GM18505 (cell line): ENCODE measurements around the gene TMSB15B.
"Not testable (repeated sequence)": the region's sequence is repeated elsewhere in the genome, so short reads cannot be mapped to it uniquely, and the experiment has no call there.

Experiments used
- ATAC-seq: cut with Tn5 transposase; IDR thresholded peaks from one replicate; pipeline ENCODE4 v1.9.1; 2021; ENCODE audit not compliant: unreplicated experiment
- POLR2A ChIP-seq: IDR thresholded peaks from 4 replicates; pipeline ENCODE4 v1.6.1; 2011; ENCODE audit warnings: borderline replicate concordance; ENCODE audit not compliant: insufficient read depth, insufficient read length; ENCODE audit errors: extremely low read depth

Gene TMSB15B

DNA sequence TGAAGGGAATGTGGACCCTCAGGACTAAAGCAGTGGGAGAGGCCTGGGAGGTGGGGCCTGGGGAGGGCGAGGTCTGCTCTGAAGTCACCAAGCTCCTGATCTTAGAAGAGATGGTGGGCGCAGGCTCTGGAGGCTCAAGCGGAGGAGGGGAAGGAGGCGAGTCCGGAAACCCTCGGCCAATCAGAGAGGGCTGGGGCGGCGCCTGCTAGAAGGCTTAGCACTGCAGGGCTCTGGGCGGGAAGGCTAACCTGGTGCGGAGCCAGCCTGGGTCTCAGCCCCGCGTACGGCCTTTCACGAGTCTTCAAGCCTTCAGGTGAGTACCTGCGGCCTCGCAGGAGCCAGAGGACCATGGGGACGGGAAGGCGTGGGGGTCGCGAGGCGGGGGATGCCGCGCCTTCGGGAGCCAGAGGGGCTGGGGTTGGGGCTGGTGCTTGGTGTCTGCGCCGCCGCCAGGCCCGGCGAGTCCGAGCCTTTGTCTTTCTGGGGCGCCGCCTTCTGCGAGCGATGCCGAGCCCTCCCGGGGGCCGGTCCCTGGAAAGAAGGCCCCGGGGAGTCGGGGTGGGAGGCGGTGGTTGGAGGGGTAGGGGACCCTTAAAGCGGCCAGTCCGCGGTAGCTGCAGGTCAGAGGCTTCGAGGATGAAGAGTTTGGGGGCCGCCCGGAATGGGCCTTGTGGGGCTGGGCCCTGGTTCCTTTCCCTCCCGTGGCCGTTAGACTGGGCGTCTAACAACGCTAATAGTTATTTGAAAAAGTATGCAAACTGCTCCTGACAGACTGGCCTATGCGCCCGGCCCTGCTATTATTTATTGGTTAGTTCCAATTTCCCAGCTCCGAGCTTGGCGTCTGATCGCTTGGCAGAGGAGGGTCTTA, at the start of gene TMSB15B:
TMSB15B (plus strand) TSS at position 217 of the 868 bp plus-strand sequence.
- ATAC-seq: peak; percentile 98

DNA sequence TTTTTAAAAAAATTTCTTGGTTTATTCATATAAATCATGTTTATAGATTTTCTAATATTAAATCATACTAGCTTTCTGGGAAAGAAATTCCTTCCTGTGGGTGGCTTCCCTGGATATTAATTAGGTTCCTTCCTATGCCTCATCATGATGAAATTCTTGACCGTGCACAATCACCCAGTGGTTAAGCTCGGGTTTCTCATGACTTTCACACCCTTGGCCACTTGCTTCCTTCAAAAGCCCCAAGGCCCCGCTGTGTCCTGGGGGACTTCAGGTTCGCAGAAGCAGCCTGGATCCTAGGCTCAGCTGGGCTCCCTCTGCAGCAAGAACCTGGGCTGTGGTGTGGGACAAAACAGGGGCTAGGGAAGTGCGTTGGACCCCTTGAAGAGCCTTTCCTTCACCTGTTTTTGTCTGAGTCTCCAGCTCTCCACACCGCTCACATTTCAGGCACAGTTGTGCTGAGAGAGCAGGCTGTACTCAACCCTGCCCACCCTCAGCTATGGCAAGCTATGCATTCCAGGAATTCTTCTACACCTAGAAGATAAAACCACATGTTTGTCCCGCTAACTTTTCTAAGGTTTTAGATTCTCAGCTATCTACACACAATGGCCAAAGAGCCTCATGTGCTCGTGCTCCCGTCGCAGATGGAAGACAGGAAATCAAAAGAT, 48.9 kb upstream of the TMSB15B start:
- TF ChIP-seq POLR2A: no peak
- ATAC-seq: no peak

DNA sequence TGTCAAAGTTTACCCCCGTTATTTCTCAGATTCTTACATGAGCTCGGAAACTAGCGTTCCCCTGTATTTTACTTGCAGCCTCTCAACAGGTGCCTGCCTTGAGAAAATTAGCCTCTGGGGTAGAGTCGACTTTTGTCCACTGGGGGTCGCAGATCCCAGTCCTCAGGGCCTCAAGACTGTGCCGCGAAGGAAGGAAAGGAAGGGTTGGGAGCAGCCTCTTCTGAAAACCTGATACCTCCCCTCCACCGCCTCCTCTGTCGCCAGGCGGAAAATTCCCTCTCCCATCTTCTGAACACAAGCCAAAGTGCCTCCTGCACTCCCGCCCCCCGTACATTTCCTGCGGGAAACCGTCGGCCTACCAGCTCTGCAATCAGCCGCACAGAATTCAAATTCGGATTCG, 44.4 kb upstream of the TMSB15B start:
- TF ChIP-seq POLR2A: no peak
- ATAC-seq: no peak

DNA sequence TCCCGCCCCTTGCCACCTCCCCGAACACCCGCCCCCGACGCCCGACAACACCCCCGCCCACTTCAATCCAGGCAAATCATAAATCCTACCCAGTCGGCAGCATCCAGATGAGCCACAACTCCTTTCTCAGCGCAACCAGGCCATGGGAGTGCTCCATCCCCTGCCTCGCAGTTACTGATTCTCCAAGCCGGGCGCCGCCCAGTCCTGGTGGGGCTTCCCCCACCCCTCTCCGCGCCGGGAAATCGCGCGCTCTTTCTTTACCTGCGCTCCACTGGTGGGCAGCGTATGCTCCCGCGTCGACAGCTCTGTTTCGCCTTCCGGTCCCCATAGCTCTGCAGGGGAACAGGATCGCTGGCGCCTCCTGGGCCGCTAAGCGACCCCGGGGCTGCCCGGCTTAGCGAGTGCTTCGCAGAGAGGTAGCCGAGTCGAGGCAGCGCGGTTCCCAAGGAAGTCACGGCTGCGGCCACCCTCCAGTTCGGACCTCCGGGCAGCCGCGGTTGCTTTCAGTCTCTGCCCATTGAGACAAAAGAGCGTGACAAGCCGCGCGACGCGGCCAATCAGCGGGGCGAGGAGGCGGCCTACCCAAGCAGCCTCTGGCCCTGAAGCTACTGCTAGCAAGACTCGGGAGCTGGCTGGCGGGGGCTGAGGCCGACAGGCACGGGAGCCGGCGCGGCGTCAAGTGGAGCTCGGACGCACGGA, 43.7 kb upstream of the TMSB15B start:
- ATAC-seq: peak; percentile 77
- TF ChIP-seq POLR2A: peak; percentile 44

DNA sequence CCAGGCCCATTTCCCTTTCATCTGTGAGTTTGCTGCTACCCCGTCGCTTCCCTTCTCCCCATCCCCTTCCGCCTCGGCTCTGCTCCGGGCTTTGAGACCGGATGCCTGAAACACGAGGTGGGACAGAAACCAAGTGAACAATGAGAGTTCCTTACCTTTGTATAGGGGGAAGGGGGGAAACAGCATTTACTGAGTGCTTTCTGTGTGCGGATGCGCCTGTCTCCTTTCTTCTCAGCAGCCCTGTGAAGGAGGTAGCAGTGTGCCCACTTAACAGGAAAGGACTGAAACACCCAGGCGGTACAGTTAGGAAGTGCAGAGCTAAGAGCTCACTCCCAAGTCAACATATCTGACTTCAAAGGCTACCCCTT, 43.2 kb upstream of the TMSB15B start:
- no peak for TF ChIP-seq POLR2A
- ATAC-seq: peak; percentile 38

DNA sequence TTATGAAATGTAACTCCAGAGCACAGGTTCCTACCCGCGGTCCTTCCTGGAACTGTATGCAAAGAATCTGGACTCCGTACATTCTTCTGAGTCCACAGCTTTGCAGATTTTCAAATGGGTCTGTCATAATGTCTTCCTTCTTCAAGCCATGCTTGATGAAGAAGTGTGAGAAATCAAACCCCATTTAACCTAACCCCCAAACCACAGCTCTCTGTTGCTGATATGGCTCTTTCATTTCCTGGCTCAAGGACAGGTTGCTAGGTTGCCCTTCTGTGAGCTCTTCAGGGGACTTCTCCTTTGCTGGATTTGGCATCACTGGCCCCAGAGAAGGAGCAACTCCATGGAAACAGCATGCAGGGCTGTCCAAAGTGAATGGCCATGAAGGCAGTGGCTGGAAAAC, 41.9 kb upstream of the TMSB15B start:
- ATAC-seq: peak; percentile 48

DNA sequence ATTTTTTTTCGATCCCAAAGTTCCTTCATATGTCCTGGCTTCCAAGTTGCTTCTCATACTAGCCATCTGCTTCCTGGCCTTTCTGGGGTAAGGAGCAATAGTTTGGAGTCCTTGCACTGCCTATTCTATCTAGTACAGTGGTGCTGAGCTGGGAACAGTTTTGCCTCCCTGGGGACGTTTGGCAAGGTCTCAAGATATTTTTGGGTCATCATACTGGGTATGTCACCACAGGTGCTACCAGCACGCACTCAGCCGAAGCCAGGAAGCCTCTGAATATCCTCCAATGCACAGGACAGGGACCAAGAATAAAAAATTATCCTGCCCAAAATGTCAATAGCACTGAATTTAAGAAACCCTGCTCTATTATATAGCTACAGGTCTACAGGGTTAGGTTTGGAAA, 35.4 kb upstream of the TMSB15B start:
- TF ChIP-seq POLR2A: no peak
- no peak for ATAC-seq

DNA sequence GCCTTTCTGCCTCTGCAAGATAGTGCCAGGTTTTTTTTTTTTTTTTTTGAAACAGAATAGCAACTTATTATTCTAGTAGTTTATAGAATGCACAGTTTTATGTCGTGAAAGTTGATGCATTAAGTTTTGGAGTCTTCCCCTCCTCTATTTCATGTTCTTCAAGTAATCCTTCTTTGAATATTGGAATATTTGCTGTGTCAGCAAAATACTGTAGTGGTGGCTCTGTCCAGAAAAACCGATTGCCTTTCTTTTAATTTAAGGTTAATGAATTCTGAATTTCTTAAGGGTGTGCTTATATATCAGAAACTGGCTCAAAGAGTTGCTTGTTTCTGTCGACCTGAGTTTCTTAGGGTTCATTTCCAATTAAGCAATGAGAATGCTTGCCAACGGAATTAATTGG, 34.8 kb upstream of the TMSB15B start:
- no peak for TF ChIP-seq POLR2A
- ATAC-seq: no peak

DNA sequence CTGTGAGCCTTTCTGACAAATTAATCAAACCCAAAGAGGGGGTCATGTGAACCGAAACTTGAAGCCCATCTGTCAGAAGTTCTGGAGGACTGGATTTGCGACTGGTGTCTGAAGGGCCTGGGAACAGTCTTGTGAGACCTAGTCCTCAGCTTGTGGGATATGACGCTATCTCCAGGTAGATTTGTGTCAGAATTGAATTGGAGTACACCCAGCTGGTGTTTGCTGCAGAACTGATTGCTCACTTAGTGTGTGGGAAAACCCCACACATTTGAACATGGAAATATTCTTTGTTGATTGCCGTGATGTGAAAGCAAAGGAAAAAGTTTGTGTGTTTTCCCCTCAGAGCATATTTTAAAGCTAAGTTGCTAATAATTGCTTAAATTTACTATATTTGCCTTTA, 30.3 kb upstream of the TMSB15B start:
- no peak for TF ChIP-seq POLR2A
- no peak for ATAC-seq

DNA sequence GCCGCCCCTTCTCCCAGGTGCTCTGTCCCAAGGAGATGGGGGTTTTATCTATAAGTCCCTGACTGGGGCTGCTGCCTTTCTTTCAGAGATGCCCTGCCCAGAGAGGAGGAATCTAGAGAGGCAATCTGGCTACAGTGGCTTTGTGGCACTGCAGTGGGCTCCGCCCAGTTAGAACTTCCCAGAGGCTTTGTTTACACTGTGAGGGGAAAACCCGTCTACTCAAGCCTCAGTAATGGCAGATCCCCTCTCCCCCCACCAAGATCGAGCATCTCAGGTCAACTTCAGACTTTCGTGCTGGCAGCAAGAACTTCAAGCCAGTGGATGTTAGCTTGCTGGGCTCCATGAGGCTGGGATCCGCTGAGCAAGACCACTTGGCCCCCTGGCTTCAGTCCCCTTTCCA, 22.2 kb upstream of the TMSB15B start:
- ATAC-seq: not testable (repeated sequence)

DNA sequence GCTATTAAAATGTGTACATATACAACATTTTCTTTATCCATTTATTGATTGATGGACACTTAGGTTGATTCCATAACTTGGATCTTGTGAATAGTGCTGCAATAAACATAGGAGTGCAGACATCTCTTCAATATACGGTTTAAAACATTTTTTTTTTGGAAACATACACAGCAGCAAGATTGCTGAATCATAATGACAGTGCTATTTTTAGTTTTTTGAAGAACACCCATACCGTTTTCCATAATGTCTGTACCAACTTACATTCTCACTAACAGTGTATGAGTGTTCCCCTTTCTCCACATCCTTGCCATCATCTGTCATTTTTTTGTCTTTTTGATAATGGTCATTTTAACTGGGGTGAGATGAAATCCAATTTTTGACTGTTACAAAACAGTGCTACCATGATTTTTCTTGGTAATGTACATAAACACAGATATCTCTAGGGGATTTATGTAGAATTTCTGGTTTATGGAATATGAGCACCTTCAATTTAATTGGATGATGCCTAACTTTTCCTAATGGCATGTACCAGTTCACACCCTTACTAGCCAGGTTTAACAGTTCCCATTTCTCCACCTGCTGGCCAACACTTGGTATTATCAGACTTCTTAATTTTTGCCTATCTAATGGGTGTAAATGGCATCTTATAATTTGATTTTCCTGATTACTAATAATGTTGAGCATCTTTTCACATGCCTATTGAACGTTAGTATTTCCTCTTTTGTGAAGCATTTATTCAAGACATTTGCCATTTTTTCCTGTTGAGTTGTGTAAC, 21.0 kb upstream of the TMSB15B start:
- no peak for ATAC-seq
- no peak for TF ChIP-seq POLR2A

DNA sequence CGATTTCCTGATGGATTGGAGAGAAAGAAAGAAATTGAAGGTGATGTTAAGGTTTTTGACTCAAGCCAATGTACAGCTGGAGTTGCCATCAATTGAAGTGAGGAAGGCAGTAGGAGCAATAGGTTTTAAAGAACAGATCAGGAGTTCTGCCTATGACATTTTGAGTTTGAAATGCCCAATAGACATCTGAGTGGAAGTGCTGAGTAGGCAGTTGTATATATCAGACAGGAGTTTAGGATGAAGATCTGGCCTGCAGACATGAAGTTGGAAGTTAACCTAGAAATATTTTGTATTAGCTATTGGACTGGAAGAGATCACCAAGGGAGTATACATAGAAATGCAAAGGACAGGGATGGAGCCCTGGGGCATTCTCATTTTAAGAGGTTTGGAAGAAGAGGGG, 12.9 kb upstream of the TMSB15B start:
- TF ChIP-seq POLR2A: no peak

DNA sequence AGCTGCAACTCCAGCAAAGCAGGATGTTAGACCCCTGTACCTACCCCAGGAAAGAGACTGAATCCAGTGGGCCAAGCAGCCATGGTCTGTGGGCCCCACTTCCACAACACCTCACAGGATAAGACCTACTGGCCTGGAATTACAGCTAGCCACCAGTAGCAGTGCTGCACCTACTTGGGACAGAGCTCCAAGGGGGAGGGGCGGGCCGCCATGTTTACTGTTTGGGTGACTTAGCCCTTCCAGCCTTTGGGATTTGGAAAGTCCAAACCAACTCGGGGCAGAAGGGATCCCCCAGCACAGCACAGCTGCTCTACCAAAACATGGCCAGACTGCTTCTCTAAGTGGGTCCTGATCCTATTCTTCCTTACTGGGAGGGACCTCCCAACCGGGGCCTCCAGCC, 9.1 kb upstream of the TMSB15B start:
- no peak for TF ChIP-seq POLR2A
- no peak for ATAC-seq

More for the DNA sequence above, 12.9 kb upstream of the TMSB15B start:
- no peak for ATAC-seq
